Activated CD8-positive, alpha-beta T cell treated with anti-CD3 and anti-CD28 coated beads for 36 hours (primary cell): ENCODE data around the gene TCFL5. TPM values are rescaled to one million over a fixed set of nuclear protein-coding genes. Genes with fewer than 3 reads are reported as not detected.

Experiments used
- ATAC-seq: fragments of 200-7000 bp; cut with Tn5 transposase; one replicate; pipeline ENCODE4 v1.10.0; 2021; ENCODE audit warnings: mild to moderate bottlenecking, moderate library complexity
- CTCF ChIA-PET: fragments of 350-600 bp; sonication (Branson Sonifier 250); formaldehyde crosslinking; loops from one replicate; lab custom pipeline; 2021; ENCODE audit warnings: antibody characterized with exemption; lab: Charles Lee
- POLR2A ChIA-PET: fragments of 350-600 bp; sonication (Branson Sonifier 250); formaldehyde crosslinking; loops from one replicate; lab custom pipeline; 2021; ENCODE audit warnings: antibody characterized with exemption; lab: Charles Lee
- DNase-seq: peaks from one replicate; pipeline ENCODE4 v3.0.0-alpha.2; 2020
- H3K27ac Mint-ChIP-seq: one replicate; pipeline ENCODE4 v1.8.0; 2021; ENCODE audit warnings: mild to moderate bottlenecking, mixed read lengths
- H3K27me3 Mint-ChIP-seq: one replicate; pipeline ENCODE4 v1.8.0; 2021; ENCODE audit warnings: mixed read lengths
- H3K36me3 Mint-ChIP-seq: one replicate; pipeline ENCODE4 v1.8.0; 2021; ENCODE audit warnings: low read depth, mixed read lengths
- H3K4me1 Mint-ChIP-seq: one replicate; pipeline ENCODE4 v1.8.0; 2021; ENCODE audit warnings: low read depth, mixed read lengths
- H3K4me3 Mint-ChIP-seq: one replicate; pipeline ENCODE4 v1.8.0; 2021; ENCODE audit warnings: mild to moderate bottlenecking, moderate library complexity, mixed read lengths
- H3K9me3 Mint-ChIP-seq: one replicate; pipeline ENCODE4 v1.8.0; 2021; ENCODE audit warnings: mixed read lengths
- CTCF ChIP-seq: fragments of 200-600 bp; IDR thresholded peaks from one replicate; pipeline ENCODE4 v1.8.0; 2022; ENCODE audit warnings: antibody characterized with exemption, mild to moderate bottlenecking
- intact Hi-C: fragments of 100-400 bp; cut with micrococcal nuclease; formaldehyde crosslinking; loops from one replicate; pipeline ENCODE4 v1.10.0; 2022
- total RNA-seq, 2 experiments: library from RNA; stranded (reverse); gene quantifications; one replicate each; pipeline ENCODE4 v1.2.3, GENCODE V29; 2021

Gene TCFL5
- total RNA-seq, result 1 to 10 TPM; 7.5 to 7.6 TPM

- peak; percentile 94 for ATAC-seq
- CTCF ChIA-PET, result interaction anchor here (0.9 to 1.1 kb wide), 4 partner anchors 11 to 147 kb away, joined by 3 to 4 read pairs (median 3); partner anchors contain the start of gene MRGBP
- TF ChIP-seq CTCF, result no peak
- H3K27ac Mint-ChIP-seq, result no peak within 1 kb of the TSS
- intact Hi-C loops, result no loop called here
- peaks cover 19% of the 10 kb centered on the region for H3K4me1 Mint-ChIP-seq
- H3K4me3 Mint-ChIP-seq, result peak within 1 kb of the TSS; percentile 69
- POLR2A ChIA-PET, result interaction anchor here (1.0 to 1.2 kb wide), 2 partner anchors 59 to 164 kb away, joined by 3 read pairs; no protein-coding TSS in a partner anchor
- peaks cover 6% of the 10 kb centered on the region for H3K36me3 Mint-ChIP-seq
- no peaks in the 10 kb centered on the region for H3K27me3 Mint-ChIP-seq
- H3K9me3 Mint-ChIP-seq, result no peaks in the 10 kb centered on the region
- peak; percentile 90 for DNase-seq
Observed at GRCh38 chr20:62861726-62862336, at the start of gene TCFL5. Gene TCFL5 (minus strand): TSS chr20:62861822. CDS start chr20:62861670, 152 bp downstream.

- POLR2A ChIA-PET, result interaction anchor here (1.0 to 6.4 kb wide), 3 partner anchors 8 to 34 kb away, joined by 3 to 50 read pairs (median 8); no protein-coding TSS in a partner anchor
- Mint-ChIP-seq H3K4me3 (no peak overlapping the region), H3K27ac (no peak overlapping the region), H3K27me3 (no peaks in the 10 kb centered on the region), H3K9me3 (no peaks in the 10 kb centered on the region), H3K36me3 (peaks cover 57% of the 10 kb centered on the region), H3K4me1 (peaks cover 42% of the 10 kb centered on the region)
- CTCF ChIA-PET, result interaction anchor here (1.9 to 8.6 kb wide), 2 partner anchors 10 kb away, joined by 6 to 113 read pairs; no protein-coding TSS in a partner anchor
- no peak for DNase-seq
- no peak for ATAC-seq
- no peak for TF ChIP-seq CTCF
- intact Hi-C loops, result no loop called here
Observed at GRCh38 chr20:62910777-62911497, 49.3 kb upstream of the TCFL5 start.

DNA sequence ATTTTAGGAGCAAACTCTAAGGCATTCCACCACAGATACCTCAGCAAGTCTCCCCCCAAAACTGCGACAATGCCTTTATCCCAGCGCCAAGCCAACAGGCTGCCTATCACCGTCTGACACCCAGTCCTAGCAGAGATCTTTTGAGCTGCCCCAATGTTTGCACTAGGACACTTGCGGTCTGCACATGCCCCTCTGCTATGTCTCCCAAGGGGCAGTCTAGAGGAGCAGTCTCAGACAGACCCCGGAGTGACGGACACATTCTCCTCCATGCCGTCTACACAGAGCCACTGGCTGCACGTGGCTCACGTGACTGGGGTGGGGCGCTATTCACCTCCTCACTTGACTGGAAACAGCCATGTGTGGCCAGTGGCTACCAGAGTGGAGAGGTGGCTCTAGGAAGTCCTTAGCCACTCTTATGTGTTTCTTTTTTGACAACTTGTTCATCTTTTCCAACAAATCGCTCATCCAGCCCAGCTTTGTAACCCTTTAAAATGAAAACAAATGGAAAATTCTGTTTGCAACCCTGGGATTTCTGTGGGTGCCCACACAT lies 48.7 kb upstream of the TCFL5 start:
- intact Hi-C loops, result no loop called here
- ATAC-seq (no peak), DNase-seq (no peak)
- POLR2A ChIA-PET, result interaction anchor here (1.8 to 6.4 kb wide), 2 partner anchors 9 to 11 kb away, joined by 5 to 50 read pairs; no protein-coding TSS in a partner anchor
- TF ChIP-seq CTCF, result no peak
- H3K27ac Mint-ChIP-seq, result no peak overlapping the region
- no peaks in the 10 kb centered on the region for H3K9me3 Mint-ChIP-seq
- H3K4me1 Mint-ChIP-seq, result peaks cover 35% of the 10 kb centered on the region
- CTCF ChIA-PET, result interaction anchor here (1.5 kb wide), 1 partner anchor 20 kb away, joined by 4 read pairs; no protein-coding TSS in a partner anchor
- no peaks in the 10 kb centered on the region for H3K27me3 Mint-ChIP-seq
- H3K36me3 Mint-ChIP-seq, result peaks cover 63% of the 10 kb centered on the region
- H3K4me3 Mint-ChIP-seq, result no peak overlapping the region

- no peaks in the 10 kb centered on the region for H3K9me3 Mint-ChIP-seq
- H3K36me3 Mint-ChIP-seq, result peaks cover 71% of the 10 kb centered on the region
- peak overlapping the region; percentile 4 for H3K27ac Mint-ChIP-seq
Observed at GRCh38 chr20:62908971-62909791, 47.6 kb upstream of the TCFL5 start.

More at GRCh38 chr20:62908971-62909791, 47.6 kb upstream of the TCFL5 start:
- CTCF ChIA-PET, result interaction anchor here (1.1 to 3.5 kb wide), 4 partner anchors 10 to 19 kb away, joined by 3 to 104 read pairs (median 12); no protein-coding TSS in a partner anchor
- TF ChIP-seq CTCF, result no peak
- H3K4me1 Mint-ChIP-seq, result peaks cover 28% of the 10 kb centered on the region
- no peaks in the 10 kb centered on the region for H3K27me3 Mint-ChIP-seq
- DNase-seq (no peak), ATAC-seq (no peak)
- POLR2A ChIA-PET, result interaction anchor here (1.2 to 6.4 kb wide), 3 partner anchors 10 to 30 kb away, joined by 3 to 50 read pairs (median 5); no protein-coding TSS in a partner anchor
- intact Hi-C loops, result loop anchor here (10.0 kb wide), 1 partner anchor 46 kb away; the partner anchor contains the start of gene SLC17A9
- no peak overlapping the region for H3K4me3 Mint-ChIP-seq
